GM21367 (cell line): Measurements from ENCODE around the gene DHX40.
"Not testable (repeated sequence)": the region's sequence is repeated elsewhere in the genome, so short reads cannot be mapped to it uniquely, and the experiment has no call there.

Experiments used
- ATAC-seq: cut with Tn5 transposase; IDR thresholded peaks from one replicate; pipeline ENCODE4 v1.9.1; 2021; ENCODE audit not compliant: unreplicated experiment

The DHX40 gene

DNA sequence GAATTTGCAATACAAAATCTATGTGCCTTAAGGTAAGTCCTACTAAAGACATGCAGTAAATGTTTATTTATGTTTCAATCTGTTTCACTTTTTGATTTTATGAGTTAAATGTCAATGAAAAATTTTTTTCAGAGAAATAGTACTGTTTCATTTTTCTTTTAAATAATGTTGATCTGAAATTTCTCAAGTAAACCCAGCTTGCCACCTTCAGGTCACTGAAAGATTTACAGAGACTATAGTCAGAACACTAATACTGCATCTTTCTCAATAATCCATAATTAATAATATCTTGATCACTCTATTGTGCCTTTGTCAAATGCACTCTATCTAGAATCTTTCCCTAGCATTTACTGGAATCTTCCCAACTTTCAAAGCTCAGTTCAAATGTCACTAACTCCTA, 6.5 kb upstream of the DHX40 start:
- ATAC-seq = no peak

DNA sequence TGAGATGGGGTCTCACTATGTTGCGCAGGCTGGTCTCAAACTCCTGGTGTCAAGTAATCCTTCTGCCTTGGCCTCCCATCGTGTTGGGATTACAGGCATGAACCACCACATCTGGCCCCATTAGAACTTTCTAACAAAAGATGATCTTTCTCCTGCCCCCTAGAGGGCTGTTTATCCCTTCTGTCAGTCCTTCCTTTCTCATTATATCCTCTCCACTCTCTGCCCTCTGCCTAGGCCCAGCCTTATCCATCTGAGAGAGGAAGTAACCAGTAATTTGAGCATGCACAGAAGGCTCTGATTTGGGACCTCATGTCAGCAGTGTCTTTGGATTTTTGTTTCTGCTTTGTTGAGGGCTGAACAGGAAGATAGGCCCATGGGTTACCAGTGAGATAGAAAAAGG, 4.4 kb upstream of the DHX40 start:
- no peak for ATAC-seq

- peak; percentile 61 for ATAC-seq
Measured at GRCh38 chr17:59565959-59566324, 532 bp downstream of the DHX40 start.

- ATAC-seq = not testable (repeated sequence)
Measured at GRCh38 chr17:59569151-59569550, 3.7 kb downstream of the DHX40 start.

- ATAC-seq = no peak
Measured at GRCh38 chr17:59572301-59572924, 7.0 kb downstream of the DHX40 start.

DNA sequence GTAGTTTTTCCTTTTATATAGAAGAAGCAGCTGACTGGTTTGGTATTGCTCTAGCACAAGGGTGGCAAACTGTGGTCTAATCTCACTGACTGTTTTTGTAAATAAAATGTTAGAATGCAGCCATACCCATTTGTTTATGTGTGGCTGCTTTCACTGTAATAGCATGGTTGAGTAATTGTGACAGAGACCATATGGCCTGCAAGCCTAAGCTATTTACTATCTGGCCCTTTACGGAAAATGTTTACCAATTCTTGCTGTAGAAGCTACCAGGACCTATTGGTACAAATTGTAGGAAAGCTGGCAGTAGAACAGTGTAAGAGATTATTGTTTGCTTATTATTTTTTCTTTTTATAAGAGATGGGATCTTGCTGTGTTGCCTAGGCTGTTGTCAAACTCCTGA, 18.8 kb downstream of the DHX40 start:
- not testable (repeated sequence) for ATAC-seq

DNA sequence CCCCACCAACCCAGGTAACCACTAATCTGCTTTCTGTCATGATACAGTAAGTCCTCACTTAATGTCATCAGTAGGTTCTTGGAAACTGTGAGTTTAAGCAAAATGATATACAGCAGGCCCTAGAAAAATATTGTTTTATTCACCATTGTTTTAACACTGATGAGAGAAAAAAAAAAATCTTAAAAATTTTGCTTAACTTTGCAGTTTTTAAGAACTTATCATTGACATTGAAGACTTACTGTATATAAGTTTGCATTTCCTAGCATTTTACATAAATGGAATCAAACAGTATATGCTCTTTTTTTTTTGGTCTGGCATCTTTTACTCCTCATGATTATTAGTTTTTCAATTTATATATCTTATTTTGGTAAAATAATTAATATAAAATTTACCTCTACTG, 34.8 kb downstream of the DHX40 start:
- no peak for ATAC-seq

GRCh38 chr17:59601130-59601529, 35.7 kb downstream of the DHX40 start:
- no peak for ATAC-seq

DNA sequence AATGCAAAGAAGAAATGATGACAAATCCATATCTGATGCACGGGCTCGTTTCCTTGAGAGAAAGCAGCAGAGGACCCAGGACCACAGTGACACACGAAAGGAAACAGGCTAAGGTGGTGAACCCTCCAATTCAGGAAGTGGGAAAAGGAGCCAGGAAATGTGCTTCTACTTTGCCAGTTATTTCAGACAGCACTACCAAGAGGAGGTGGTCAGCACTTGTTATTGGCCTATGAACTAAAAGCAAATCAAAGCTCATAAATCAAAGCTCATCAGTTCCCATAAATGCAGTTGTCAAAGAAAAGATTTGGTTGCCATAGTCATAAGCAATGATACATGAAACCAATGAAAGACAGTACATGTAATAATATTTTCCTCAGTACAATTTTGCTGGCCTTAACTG, 41.7 kb downstream of the DHX40 start:
- no peak for ATAC-seq

DNA sequence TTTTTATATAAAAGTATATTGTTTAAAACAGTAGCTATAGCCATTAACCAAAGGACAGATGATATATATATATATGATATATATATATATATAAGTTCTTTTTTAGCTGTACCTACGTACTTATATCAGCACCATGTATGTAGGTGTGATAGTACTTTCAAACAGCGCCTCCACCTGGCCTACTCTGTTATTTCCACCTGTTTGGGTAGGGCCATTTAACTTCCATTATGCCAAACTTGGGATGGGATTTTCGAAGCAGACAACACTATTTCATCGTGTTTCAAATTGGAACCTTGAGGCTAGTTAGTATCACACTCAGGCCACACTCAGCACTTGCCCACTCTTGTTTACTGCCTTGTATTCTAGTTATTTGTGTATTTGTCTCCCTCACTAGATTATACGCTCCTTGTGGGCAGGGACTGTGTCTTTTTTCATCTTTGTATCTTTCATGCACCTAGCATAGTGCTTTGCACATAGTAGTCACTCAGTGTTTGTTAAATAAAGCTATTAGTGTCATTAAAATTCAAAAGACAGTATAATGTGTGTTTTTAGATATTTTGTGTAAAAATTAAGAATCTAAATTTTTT, 42.5 kb downstream of the DHX40 start:
- ATAC-seq = no peak

DNA sequence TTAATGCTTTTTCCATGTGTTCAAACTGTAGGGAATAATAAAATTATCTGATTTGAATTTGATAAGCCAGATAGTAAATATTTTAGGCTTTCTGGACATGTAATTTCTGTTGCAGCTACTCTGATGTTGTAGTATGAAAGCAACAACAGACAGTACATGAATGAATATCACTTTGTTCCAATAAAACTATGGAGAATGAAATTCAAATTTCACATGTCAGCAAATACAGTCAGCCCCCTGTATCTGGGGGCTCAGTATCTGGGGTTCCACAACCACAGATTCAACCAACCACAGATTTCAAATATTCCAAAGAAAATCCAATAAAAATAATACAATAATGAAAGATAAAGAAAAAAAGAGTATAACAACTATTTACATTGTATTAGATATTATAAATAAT, 46.1 kb downstream of the DHX40 start:
- no peak for ATAC-seq

DNA sequence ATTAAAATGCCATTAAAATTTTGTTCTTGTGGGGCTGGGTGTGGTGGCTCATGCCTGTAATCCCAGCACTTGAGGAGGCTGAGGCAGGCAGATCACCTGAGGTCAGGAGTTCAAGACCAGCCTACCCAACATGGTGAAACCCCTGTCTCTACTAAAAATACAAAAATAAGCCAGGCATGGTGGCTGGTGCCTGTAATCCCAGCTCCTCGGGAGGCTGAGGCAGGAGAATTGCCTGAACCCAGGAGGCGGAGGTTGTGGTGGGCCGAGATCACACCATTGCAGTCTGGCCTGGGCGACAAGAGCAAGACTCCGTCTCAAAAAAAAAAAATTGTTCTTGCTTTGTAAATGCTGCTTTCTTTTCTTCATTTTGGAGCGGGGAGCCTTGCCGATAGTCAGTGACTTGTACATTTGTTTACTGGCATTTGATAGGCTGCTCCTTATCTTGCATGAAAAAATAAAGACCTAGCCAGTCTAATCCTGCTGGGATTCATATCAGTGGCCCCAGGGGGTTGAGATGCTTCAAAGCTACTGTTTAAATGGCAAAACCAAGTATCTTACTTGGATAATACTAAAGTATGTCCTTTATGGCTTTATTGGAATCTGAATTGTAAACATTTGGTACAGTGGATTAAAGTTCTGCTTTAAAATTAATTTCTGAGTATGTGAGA, 51.0 kb downstream of the DHX40 start:
- ATAC-seq = no peak

GRCh38 chr17:59617156-59617732, 51.8 kb downstream of the DHX40 start:
- ATAC-seq = no peak

- ATAC-seq = no peak
Measured at GRCh38 chr17:59619035-59619297, 53.6 kb downstream of the DHX40 start.

DNA sequence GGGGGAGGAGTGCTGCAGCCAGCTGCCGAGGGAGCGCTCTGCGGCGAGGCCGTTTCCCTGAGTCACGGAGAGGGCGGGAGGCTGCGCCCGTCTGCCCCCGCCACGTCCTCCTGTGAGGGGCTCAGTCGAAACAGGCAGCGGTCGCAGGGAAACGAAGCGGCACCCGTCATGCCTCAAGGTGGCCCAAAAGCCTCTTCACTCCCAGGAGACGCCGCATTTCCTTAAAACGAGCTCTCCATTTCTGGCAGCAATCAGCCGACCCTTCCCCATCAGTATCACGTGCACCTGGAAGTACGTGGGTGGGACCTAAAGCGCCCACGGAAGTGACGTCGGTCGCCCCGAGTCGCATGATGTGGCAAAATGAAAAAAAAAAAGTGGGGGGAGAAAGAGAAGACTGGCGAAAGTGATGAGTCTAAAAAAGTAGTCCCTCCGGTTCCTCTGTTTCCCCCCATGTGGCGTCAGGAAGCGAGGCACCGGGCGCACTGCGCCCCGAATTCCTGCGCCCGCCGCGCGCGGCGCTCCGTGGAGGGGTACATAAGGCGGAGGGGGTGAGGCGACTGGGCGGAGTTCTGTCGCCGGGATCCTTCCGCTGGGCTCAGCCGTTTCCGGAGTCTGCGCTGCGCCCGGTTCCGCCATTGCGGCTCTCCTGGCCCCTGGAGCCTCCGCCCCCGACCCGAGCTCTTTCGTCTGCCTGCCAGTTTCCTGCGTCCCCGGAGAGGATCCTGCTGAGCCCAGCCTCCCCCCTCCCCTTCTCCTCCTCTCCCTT, 54.1 kb downstream of the DHX40 start, which contains the start of gene CLTC:
Gene CLTC, plus strand, starts transcription at position 598 of the 766 bp plus-strand sequence. CDS start 237 bp downstream, outside the sequence.
- ATAC-seq = peak; percentile 58

DNA sequence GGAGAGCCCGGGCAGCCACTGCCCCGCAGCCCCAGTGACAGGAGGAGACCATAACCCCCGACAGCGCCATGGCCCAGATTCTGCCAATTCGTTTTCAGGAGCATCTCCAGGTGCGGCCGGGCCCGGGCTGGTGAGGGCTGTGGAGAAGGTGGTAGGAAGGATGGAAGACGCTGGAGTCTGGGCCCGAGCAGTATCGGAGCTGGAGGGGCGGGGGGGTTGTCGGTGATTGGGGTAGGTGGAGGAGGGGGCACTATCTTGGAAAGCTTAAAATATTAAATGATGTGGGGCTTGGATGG, 54.6 kb downstream of the DHX40 start:
- ATAC-seq = no peak

- ATAC-seq = no peak
Measured at GRCh38 chr17:59620518-59621259, 55.3 kb downstream of the DHX40 start.

DNA sequence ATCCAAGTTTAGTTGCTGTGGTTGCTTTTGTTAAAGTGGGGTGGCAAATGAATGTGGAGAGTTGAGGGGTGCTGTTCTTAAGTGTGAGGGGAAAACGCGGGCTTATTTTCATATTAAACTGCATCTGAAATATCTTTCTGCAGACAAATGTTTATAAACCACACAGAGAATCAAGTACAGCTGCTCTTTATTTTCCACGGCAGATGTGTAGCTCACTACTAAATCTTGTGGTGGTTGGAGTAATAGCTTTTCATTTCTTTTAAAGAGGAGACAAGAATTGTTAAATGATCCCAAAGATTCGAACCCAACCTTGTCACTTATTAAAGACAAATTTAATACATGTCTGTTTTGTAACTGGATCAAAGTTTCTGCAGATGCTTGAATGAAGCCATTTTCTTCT, 56.4 kb downstream of the DHX40 start:
- no peak for ATAC-seq

GRCh38 chr17:59623151-59623550, 57.7 kb downstream of the DHX40 start:
- ATAC-seq = no peak

GRCh38 chr17:59626756-59627155, 61.3 kb downstream of the DHX40 start:
- no peak for ATAC-seq

DNA sequence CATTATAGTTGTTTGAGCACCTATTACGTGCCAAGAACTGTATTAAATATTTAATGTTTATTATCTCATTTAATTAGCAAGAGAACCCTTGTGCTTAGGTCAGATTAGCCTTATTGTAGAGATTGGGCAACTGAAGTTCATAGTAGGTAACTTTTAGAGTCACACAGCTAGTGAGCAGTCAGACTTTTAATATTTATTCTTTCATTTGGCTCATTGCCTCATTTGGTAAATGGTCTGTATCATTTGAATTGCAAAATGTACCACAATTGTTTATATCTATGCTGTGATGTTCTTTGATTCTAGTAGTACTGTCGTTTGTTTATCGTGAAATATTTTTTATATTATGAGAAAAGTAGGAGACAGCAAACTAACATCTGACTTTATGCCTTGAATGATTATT, 61.9 kb downstream of the DHX40 start:
- ATAC-seq = no peak
